Lung (tissue), 12 donors: ENCODE results near the gene DCLRE1A. TPM values are rescaled to one million over a fixed set of nuclear protein-coding genes. Genes with fewer than 3 reads are reported as not detected.
A peak's percentile ranks its signal among the peaks of the same experiment; 100 is the strongest.
"Not testable (repeated sequence)": the region's sequence is repeated elsewhere in the genome, so short reads cannot be mapped to it uniquely, and the experiment has no call there.

ENCODE experiments used
- ATAC-seq: fragments of 200-7000 bp; cut with Tn5 transposase; one replicate; pipeline ENCODE4 v1.9.1; 2020; ENCODE audit warnings: moderate number of reproducible peaks; ENCODE audit not compliant: insufficient read depth, low FRiP score
- DNase-seq, 3 donors: peaks; one replicate each; pipeline ENCODE4 v3.0.0-alpha.2; 2013 to 2017
- H3K27ac ChIP-seq, 2 donors: one replicate each; pipeline ENCODE4 v1.5.1; 2013; ENCODE audit warnings: mild to moderate bottlenecking in 2 of 2, moderate library complexity in 2 of 2, control low read depth in 1 of 2, inconsistent platforms in 1 of 2, low read depth in 1 of 2, low read length in 1 of 2
- H3K27me3 ChIP-seq, 3 donors: one replicate each; pipeline ENCODE4 v1.5.1; 2013; ENCODE audit warnings: low read length in 2 of 3; ENCODE audit not compliant: control insufficient read depth in 3 of 3, insufficient read depth in 3 of 3
- H3K36me3 ChIP-seq, 4 donors: one replicate each; pipeline ENCODE4 v1.5.1; 2013; ENCODE audit warnings: low read length in 4 of 4, mild to moderate bottlenecking in 1 of 4, moderate library complexity in 1 of 4; ENCODE audit not compliant: control insufficient read depth in 4 of 4, insufficient read depth in 4 of 4
- H3K4me1 ChIP-seq, 5 donors: one replicate each; pipeline ENCODE4 v1.5.1; 2013; ENCODE audit warnings: low read length in 5 of 5, mild to moderate bottlenecking in 2 of 5, moderate library complexity in 1 of 5; ENCODE audit not compliant: control insufficient read depth in 5 of 5, insufficient read depth in 5 of 5
- H3K4me3 ChIP-seq: one replicate; pipeline ENCODE4 v1.5.1; 2013; ENCODE audit warnings: mild to moderate bottlenecking, control low read depth, moderate library complexity
- H3K9ac ChIP-seq, 2 donors: one replicate each; pipeline ENCODE4 v1.5.1; 2013; ENCODE audit warnings: low read length in 2 of 2, control low read depth in 1 of 2; ENCODE audit not compliant: insufficient read depth in 1 of 2
- H3K9me3 ChIP-seq, 4 donors: one replicate each; pipeline ENCODE4 v1.5.1; 2013; ENCODE audit warnings: low read length in 3 of 4, mild to moderate bottlenecking in 1 of 4, moderate library complexity in 1 of 4; ENCODE audit not compliant: control insufficient read depth in 4 of 4, insufficient read depth in 3 of 4
- CTCF ChIP-seq: IDR thresholded peaks from 2 replicates; pipeline ENCODE4 v1.5.1; 2012; ENCODE audit warnings: mild to moderate bottlenecking; ENCODE audit errors: control extremely low read depth, extremely low read depth
- WGBS, 2 donors: extraction: QIAGEN DNeasy Blood & Tissue Kit; methylation state at CpG; one replicate each; pipeline ENCODE4 v1.1.7; 2013; 5-methylcytosine and 5-hydroxymethylcytosine counted together
- polyA plus RNA-seq, 2 donors: library from polyadenylated mRNA; stranded (reverse); fragments of 200-250 nt; gene quantifications; one replicate each; pipeline ENCODE4 v1.2.1, GENCODE V29; 2013
- total RNA-seq, 2 donors: library from RNA; depleted of rRNA in 1 of 2; stranded (reverse); fragments of >200 nt in 1 of 2; gene quantifications; one replicate each; pipeline ENCODE4 v1.2.1, GENCODE V29; 2014 to 2021
- donor health status: control.
- donor health status: control.
- donor health status: Bipolar disorder and iron deficiency.
- donor health status: healthy.
- donor health status: DM: yes; HTN: yes; CAD: no.

Gene DCLRE1A
- total and polyA plus RNA-seq, 4 donors, result 4.5 to 12.1 (median 5.4) TPM

DNA sequence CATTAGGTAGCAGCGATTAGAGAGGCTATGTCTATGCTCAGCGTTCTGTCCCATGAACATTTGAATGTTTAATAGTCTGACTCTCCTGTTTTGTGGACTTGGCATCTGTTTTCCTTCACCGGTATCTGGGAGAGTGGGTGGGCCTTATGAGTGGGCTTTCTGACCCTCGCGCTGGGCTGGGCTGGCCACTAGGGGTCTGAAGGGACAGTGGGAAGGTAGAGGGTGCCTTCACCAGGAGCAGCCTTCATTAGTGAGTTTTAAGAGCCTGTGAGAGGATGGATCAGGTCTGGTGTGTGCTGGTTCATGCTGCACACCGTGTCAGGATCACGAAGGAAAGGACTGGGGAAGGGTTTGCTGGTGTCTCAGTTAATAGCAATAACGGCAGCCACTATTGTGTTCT, 33.4 kb downstream of the DCLRE1A start:
- peak in 1 of 3 donors; percentile 14 for DNase-seq
- no peak for ATAC-seq
- no peaks in the 10 kb centered on the region for H3K27me3 ChIP-seq
- H3K27ac ChIP-seq, result no peak overlapping the region
- no peaks in the 10 kb centered on the region for H3K9me3 ChIP-seq
- H3K4me1 ChIP-seq, result peaks cover 0 to 21% (median 5%) of the 10 kb centered on the region in 5 donors
- no peaks in the 10 kb centered on the region for H3K36me3 ChIP-seq
- TF ChIP-seq CTCF, result no peak
- no peak overlapping the region for H3K9ac ChIP-seq
- 64 to 81% methylated on average over 8 of the region's 8 CpGs for WGBS, 2 donors
- no peak overlapping the region for H3K4me3 ChIP-seq

DNA sequence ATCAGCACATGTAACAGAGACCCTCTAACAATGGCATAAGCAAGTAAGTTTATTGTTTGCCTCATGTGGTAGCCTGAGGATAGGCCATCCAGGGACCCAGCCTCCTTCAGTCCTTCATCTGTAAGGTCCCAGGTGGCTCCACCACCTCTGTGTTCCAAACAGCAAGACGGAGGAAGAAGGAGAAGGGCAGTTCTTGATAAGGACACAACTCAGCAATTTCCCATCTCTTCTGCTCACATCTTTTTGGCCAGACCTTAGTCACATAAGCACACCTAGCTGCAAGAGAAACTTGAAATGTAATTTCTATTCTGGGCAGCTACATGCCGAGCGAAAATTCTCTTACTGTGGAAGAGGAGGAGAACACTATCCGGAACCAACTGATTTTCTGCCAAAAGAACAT, 33.9 kb downstream of the DCLRE1A start:
- Histone ChIP-seq H3K36me3 (no peaks in the 10 kb centered on the region), H3K4me1 (peaks cover 0 to 21% (median 5%) of the 10 kb centered on the region in 5 donors), H3K9ac (no peak overlapping the region), H3K9me3 (no peaks in the 10 kb centered on the region), H3K4me3 (no peak overlapping the region), H3K27me3 (no peaks in the 10 kb centered on the region), H3K27ac (no peak overlapping the region)
- WGBS, 2 donors, result 94 to 95% methylated on average over 4 of the region's 4 CpGs
- DNase-seq (peak in 1 of 3 donors; percentile 11), ATAC-seq (no peak)
- TF ChIP-seq CTCF, result no peak

- not testable (repeated sequence) for H3K4me3 ChIP-seq, H3K36me3 ChIP-seq, H3K4me1 ChIP-seq, DNase-seq, H3K9me3 ChIP-seq, H3K27me3 ChIP-seq, H3K9ac ChIP-seq, H3K27ac ChIP-seq, ATAC-seq
- WGBS, 2 donors, result 87 to 90% methylated on average over 1 of the region's 1 CpG
Measured at GRCh38 chr10:113814700-113815099, 39.2 kb downstream of the DCLRE1A start.

- 86 to 87% methylated on average over 3 of the region's 3 CpGs for WGBS, 2 donors
- no peak overlapping the region for H3K4me3 ChIP-seq
- H3K36me3 ChIP-seq, result no peaks in the 10 kb centered on the region
- no peak for TF ChIP-seq CTCF
- H3K27ac ChIP-seq, result no peak overlapping the region
- H3K9me3 ChIP-seq, result no peaks in the 10 kb centered on the region
- no peaks in the 10 kb centered on the region for H3K27me3 ChIP-seq
- no peak for DNase-seq
- ATAC-seq, result no peak
- peaks cover 0 to 6% (median 0%) of the 10 kb centered on the region in 5 donors for H3K4me1 ChIP-seq
- no peak overlapping the region for H3K9ac ChIP-seq
Measured at GRCh38 chr10:113808168-113808567, 45.7 kb downstream of the DCLRE1A start.
